WERI-Rb-1 (cell line): ENCODE results near the gene TBCA.

Experiments used
- DNase-seq: peaks from one replicate; pipeline ENCODE4 v3.0.0-alpha.2; 2020
- H3K27ac ChIP-seq: fragments of 250-450 bp; sonication (Bioruptor Pico); 2 replicates; pipeline ENCODE4 v1.5.1; 2020; ENCODE audit warnings: mild to moderate bottlenecking, moderate library complexity
- H3K27me3 ChIP-seq: fragments of 250-450 bp; sonication (Bioruptor Pico); 2 replicates; pipeline ENCODE4 v1.5.1; 2021; ENCODE audit warnings: mild to moderate bottlenecking, low read depth, moderate library complexity; ENCODE audit not compliant: insufficient read depth, severe bottlenecking
- H3K36me3 ChIP-seq: fragments of 250-450 bp; sonication (Bioruptor Pico); 2 replicates; pipeline ENCODE4 v1.5.1; 2020; ENCODE audit warnings: mild to moderate bottlenecking, moderate library complexity
- H3K4me3 ChIP-seq: 2 replicates; pipeline ENCODE4 v1.5.1; 2011; ENCODE audit warnings: low read depth, mild to moderate bottlenecking, control low read depth, low read length
- H3K9me3 ChIP-seq: fragments of 250-450 bp; sonication (Bioruptor Pico); 2 replicates; pipeline ENCODE4 v1.5.1; 2021; ENCODE audit warnings: mild to moderate bottlenecking, moderate library complexity; ENCODE audit not compliant: severe bottlenecking
- TF ChIP-seq, protein P1 (sequence below): IDR thresholded peaks from 2 replicates; pipeline ENCODE4 v1.5.1; 2011; ENCODE audit warnings: low read depth, mild to moderate bottlenecking, control low read depth, inconsistent platforms, low read length

The TBCA gene

DNA sequence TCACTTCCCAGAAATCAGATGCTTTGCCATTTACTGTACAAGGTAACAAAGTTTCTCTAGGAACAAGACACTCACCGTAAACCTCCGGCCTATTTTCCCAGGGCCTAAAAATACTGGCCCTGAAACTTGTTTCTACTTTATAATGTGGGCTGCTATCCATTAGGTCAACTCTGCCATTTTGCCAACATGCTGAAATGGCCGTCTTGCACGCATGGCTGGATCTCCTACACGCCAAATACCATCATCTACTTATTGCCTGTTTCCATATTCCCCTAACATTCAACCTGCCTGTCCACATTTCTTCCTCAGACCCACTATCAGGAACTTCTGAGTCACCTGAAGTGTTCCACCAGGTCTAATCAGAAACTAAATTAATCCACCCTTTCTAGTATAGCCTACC is 4.7 kb downstream of the TBCA start:
- Histone ChIP-seq H3K27me3 (no peaks in the 10 kb centered on the region), H3K9me3 (no peaks in the 10 kb centered on the region), H3K27ac (no peak overlapping the region), H3K4me3 (no peak overlapping the region), H3K36me3 (peaks cover 52% of the 10 kb centered on the region)
- no peak for DNase-seq
- TF ChIP-seq, protein P1, sequence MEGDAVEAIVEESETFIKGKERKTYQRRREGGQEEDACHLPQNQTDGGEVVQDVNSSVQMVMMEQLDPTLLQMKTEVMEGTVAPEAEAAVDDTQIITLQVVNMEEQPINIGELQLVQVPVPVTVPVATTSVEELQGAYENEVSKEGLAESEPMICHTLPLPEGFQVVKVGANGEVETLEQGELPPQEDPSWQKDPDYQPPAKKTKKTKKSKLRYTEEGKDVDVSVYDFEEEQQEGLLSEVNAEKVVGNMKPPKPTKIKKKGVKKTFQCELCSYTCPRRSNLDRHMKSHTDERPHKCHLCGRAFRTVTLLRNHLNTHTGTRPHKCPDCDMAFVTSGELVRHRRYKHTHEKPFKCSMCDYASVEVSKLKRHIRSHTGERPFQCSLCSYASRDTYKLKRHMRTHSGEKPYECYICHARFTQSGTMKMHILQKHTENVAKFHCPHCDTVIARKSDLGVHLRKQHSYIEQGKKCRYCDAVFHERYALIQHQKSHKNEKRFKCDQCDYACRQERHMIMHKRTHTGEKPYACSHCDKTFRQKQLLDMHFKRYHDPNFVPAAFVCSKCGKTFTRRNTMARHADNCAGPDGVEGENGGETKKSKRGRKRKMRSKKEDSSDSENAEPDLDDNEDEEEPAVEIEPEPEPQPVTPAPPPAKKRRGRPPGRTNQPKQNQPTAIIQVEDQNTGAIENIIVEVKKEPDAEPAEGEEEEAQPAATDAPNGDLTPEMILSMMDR = no peak

DNA sequence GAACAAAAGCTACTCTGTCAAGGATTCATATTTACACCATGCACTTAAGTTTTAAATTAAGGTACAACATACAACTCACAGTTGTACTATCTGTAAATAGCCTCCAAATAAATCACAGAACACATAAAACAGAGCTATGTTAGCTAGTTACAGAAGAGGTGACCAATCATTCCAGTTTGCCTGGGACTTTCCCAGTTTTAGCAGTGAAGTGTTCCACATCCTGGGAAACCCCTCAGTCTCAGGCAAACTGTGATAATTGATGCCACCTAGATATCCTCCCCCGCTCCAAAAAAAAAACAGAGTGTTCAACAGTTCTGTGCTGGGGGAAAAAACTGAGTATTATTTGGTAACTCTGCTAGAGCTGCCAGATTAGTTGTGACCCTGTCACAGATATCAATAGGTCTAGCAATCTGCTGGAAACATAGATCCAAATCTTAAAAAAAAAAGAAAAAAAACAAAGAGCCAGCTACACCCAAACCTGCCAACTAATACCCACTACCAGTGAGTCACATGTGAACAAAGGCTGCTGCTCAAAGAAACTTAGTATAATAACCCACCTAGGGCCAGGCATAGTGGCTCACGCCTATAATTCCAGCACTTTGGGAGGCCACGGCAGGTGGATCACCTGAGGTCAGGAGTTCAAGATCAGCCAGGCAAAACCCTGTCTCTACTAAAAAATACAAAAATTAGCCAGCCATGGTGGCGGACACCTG is 5.7 kb downstream of the TBCA start:
- H3K27ac ChIP-seq = no peak overlapping the region
- H3K27me3 ChIP-seq = no peaks in the 10 kb centered on the region
- TF ChIP-seq, protein P1 = no peak
- H3K9me3 ChIP-seq = no peaks in the 10 kb centered on the region
- no peak for DNase-seq
- H3K4me3 ChIP-seq = no peak overlapping the region
- peaks cover 49% of the 10 kb centered on the region for H3K36me3 ChIP-seq

DNA sequence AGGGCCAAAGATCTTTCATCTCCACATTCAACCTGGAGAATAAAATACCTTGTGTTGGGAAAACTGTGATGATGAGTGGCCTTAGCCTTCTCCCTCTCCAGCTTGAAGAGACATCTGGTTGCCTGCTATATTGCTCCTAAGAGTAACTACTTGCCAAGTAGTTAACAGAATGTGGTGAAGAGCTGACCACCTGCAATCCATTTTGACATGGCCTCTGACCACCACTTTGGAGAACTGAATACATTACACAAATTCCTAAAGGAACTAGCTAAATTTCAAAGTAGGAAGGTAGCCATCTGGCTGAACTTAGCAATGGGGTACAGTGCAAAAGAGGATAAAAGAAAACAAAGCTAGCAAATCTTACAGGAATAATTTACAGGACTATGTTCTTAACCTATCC is 7.2 kb downstream of the TBCA start:
- peaks cover 45% of the 10 kb centered on the region for H3K36me3 ChIP-seq
- H3K27ac ChIP-seq = no peak overlapping the region
- no peaks in the 10 kb centered on the region for H3K27me3 ChIP-seq
- TF ChIP-seq, protein P1 = no peak
- H3K9me3 ChIP-seq = no peaks in the 10 kb centered on the region
- H3K4me3 ChIP-seq = no peak overlapping the region
- DNase-seq = no peak

DNA sequence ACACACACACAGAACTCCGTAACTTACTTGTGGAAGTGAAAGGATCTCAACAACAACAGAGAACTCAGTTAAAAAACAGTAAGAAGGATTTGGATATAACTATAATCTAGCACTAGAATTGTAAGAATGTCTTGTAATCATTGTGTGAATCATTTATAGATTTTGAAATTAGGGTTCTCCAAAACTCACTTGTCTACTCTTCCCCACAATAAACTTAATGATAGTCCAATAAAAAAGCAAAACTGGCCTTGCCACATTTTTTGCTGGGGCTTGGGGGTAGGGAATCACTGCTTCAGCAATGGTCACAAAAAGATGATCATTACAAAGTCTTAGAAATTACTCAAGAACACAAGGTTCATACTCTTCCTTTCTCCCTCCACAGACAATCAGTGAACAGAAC is 8.8 kb downstream of the TBCA start:
- Histone ChIP-seq H3K4me3 (no peak overlapping the region), H3K36me3 (peaks cover 39% of the 10 kb centered on the region), H3K9me3 (peaks cover 3% of the 10 kb centered on the region), H3K27me3 (no peaks in the 10 kb centered on the region), H3K27ac (no peak overlapping the region)
- DNase-seq = no peak
- TF ChIP-seq, protein P1 = no peak

DNA sequence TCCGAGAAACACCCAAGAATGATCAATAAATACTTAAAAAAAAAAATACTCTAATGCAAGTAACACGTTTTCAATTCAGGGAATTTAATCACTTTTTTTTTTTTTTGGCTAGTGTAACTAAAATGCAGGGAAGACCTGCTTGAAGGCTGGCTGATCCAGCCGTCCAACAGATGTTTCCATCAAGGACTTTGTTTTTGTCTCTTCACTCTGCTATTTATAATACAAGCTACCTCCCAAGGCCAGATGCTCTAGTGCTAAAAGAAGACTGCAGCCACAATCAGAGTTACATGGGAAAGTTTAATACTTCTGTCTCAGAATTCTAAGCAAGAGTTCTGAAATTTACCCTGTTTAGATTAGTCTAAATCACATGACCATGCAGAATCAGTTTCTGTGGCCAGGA is 14.5 kb downstream of the TBCA start:
- Histone ChIP-seq H3K36me3 (peaks cover 13% of the 10 kb centered on the region; the same call in 1 of the 2 replicates), H3K27ac (no peak overlapping the region), H3K4me3 (no peak overlapping the region), H3K27me3 (no peaks in the 10 kb centered on the region), H3K9me3 (peaks cover 3% of the 10 kb centered on the region)
- TF ChIP-seq, protein P1 = no peak
- DNase-seq = no peak
